Activated CD4-positive, alpha-beta T cell treated with anti-CD3 and anti-CD28 coated beads, Interleukin-10, Interleukin-2, amounts not matched to agents 100 ng/mL and 50 ng/mL, durations not matched to agents 16 hours and 8 hours (primary cell): ENCODE results near the gene KCNN4.
"Not testable (repeated sequence)": the region's sequence is repeated elsewhere in the genome, so short reads cannot be mapped to it uniquely, and the experiment has no call there.

Experiments
- DNase-seq: peaks from one replicate; pipeline ENCODE4 v3.0.0-alpha.2; 2020

KCNN4 gene

DNA sequence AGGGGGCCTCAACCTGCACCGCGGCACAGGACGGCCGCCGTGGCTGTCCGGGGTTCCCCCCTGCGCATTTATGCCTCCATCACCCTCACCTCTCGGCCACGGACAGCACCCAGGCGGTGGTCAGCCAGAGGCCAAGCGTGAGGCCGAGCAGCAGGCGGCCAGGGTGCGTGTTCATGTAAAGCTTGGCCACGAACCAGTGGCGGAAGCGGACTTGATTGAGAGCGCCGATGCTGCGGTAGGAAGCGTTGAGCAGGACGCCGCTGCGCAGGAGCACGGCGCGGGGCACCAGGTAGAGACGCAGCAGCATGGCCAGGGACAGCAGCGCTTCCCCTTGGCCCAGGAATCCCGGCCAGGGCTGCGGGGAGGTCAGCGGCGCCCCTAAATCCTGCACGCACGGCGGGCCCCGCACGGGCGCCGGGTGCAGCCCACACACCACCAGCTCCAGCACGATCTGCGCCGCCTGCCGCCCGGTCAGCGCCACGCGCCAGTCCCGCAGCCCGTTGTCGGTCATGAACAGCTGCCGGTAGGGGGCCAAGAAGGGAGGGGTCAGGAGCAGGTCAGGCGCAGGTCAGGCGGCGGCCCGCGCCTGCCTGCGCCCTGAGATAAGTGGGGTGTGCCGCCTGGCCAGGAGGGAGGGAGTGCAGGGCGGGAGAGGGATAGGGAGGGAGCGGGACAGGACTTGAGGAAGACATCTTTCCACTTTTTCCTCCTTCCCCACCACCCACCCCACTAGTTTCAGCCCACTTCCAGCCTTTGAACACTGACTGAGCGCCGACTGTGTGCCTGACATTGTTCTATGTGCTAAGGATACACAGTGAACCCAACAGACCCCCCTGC is 6.5 kb downstream of the KCNN4 start:
- DNase-seq = no peak

GRCh38 chr19:43773725-43774102 is 7.1 kb downstream of the KCNN4 start:
- no peak for DNase-seq

GRCh38 chr19:43769256-43769655 is 11.5 kb downstream of the KCNN4 start:
- no peak for DNase-seq

DNA sequence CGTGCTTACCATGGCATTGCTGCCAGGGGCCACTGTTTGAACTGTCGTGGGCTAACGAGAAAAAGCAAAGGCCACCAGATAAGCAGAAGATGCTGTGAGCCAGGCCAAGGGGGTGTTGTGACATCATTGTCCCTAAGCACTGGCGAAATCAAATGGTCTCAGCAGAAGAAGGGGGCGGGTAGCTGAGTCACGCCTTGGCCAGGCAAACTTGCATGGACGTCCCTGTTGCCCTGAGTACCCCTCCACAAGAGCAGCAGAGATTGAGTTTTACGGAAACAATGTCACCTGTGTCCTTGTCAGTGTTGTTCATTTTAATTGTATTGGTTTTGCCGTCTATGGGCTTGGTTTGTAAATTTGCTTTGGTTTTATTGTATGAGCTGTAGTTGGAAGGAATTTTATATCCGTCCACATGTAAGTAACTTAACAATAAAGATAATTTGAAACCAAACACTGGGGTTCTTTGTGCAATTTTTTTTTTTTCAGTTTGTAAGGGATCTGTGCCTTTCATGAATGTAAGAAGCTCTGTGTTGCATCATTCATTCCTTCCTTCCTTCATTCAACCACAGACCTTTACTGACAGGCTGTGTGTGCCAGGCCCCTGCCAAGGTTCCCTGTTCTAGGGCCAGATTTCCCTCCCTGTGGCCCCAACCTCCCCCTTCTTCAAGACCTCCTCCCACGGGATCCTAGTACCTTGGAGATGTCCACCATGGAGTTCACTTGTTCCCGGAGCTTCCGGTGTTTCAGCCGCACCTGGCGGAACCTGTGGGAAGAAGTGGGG is 12.3 kb downstream of the KCNN4 start:
- no peak for DNase-seq

DNA sequence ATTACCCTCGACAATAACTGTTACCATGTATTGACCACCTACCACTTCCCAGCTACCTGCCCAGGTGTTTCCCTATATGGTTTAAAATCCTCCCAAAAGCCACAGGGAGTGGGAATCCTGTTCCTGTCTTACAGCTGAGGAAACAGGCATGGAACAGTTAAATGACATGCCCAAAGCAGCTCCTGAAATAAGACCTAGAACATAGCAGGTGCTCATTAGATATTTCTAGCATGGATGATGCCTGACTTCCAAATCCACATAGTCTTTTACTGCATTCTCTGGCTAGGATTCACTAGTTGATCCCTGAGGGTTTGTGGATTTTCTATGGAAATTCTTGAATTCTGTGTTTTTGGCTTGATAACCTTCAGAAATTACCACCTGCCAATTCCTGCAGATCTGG is 13.0 kb downstream of the KCNN4 start:
- no peak for DNase-seq

GRCh38 chr19:43767316-43767715 is 13.5 kb downstream of the KCNN4 start:
- DNase-seq = no peak

DNA sequence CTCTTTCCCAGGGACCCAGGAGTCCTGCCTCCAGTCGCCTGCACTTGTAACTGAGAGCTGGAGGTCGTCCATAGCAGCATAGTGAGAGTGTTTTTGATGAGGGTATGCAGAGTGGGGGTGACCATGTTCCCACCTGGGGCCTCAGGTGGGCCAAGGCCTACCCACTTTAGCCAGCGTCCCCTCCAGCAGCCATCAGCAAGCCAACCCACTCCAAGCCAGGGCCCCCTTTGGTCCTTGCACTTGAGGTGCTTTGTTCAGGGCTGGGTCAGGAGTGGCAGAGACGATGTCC is 14.1 kb downstream of the KCNN4 start:
- no peak for DNase-seq

- DNase-seq = peak; percentile 98
Measured at GRCh38 chr19:43765109-43765876, 15.5 kb downstream of the KCNN4 start.

DNA sequence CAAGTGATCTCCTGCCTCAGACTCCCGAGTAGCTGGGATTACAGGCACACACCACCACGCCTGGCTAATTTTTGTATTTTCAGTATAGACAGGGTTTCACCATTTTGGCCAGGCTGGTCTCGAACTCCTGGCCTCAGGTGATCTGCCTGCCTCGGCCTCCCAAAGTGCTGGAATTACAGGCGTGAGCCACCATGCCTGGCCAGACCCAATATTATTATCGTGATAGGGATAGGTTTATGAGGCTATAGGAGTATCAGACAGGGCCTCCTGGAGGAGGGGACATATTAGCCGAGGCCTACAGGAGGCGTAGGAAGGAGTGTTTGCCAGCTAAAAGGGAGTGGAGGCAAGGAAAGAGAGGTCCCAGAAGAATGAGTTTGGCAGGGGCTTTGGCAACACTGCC is 16.1 kb downstream of the KCNN4 start:
- DNase-seq = not testable (repeated sequence)

DNA sequence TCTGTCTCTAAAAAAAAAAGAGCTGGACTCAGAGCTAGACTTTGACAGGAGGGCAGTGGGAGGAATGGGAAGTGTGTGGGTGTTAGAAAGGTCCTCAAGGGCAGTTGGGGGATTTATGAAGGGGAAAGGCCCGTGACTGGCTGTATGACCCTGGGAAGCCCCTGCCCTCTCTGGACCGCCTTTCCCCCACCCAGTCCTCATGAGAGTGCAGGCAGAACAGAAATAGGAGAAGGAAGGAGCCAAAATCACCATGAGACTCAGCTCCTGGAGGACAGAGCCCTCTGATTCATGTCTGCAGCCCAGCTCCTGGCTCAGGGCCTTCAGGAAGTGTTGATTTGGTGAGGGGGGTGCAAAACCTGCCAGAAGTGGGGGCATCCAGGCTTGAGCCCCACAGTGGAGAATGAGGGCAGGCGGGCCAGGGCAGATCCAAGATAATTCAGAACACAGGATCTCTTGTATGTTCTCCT is 17.3 kb downstream of the KCNN4 start:
- DNase-seq = no peak

DNA sequence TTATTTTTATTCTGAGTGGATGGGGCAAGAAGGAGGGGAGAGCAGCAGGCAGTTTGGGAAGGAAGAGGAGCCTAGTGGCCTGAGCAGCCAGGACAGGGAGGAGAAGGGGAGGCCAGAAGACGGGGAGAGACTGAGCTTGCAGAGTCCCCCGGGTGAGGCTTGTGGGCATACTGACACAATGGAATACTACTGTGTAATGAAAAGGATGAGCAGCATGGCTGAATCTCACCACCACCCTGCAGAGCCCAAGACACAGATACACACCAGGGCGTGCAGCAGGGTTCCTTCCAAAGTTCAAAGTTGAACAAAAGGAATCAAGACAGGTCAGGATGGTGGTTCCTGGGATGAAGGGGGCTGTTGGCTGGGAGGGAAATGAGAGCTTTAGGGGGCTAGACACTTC is 18.0 kb downstream of the KCNN4 start:
- DNase-seq = no peak

- no peak for DNase-seq
Measured at GRCh38 chr19:43760941-43761340, 19.8 kb downstream of the KCNN4 start.

DNA sequence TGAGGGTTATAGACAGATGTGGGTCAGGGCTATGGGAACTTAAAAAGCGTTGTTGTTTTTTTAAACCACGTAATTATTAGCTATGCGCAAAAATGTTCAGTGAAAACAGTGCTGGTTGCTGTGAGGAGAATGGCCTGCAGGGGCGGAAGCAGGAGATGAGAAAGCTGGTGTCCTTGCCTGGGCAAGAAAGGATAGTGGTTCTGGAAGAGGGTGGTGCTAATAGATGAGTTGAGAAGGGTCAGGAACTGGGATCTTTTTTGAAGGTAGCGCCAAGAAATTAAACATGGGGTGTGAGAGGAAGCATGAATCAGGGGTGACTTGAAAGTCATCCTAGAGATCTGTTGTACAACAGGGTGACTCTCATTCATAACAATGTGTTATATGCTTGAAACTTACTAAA is 21.3 kb downstream of the KCNN4 start:
- no peak for DNase-seq

GRCh38 chr19:43755256-43755801 is 25.4 kb downstream of the KCNN4 start:
- peak; percentile 93 for DNase-seq

DNA sequence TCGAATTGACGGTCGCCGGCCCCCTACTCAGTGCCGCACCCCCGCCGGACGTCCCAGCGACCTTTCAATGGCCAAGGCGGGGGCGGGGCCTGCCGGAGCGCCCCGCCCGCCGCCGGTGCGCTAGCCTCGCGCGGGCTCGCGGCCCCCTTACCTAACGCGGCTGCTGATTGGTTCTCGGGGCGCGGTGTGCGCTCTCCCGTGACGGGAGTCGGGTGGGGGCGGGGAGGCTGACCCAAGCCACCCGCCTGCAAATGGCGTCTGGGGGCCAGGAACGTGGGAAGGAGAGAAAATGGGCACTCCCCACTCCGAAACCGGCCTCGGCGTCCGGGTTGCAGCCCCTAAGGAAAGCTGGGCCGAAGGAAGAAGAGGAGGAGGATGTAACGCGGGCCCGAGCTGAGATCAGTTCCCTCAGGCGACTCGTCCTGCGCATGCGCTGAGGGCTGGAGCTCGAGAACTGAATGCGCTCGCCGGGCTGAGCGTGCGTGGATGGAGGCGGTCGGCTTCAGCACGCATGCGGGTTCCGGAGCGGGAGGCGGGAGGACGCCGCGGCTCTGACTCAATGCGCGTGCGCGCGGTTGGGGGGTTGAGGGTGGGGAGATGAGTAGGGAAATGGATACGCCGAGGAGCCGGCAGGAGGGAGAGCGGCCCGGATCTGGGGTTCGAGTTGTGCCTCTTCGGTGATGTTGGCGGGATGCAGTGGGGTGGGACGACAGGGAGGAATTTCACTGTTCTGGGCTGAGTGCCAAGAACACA is 26.1 kb downstream of the KCNN4 start, which contains the start of gene SMG9:
Gene SMG9, minus strand, starts transcription at position 460 of the 753 bp plus-strand sequence. CDS start 4,221 bp downstream, outside the sequence.
- DNase-seq = peak; percentile 99

GRCh38 chr19:43754253-43754502 is 26.6 kb downstream of the KCNN4 start:
- DNase-seq = no peak

GRCh38 chr19:43752287-43752875 is 28.4 kb downstream of the KCNN4 start:
- peak; percentile 61 for DNase-seq

DNA sequence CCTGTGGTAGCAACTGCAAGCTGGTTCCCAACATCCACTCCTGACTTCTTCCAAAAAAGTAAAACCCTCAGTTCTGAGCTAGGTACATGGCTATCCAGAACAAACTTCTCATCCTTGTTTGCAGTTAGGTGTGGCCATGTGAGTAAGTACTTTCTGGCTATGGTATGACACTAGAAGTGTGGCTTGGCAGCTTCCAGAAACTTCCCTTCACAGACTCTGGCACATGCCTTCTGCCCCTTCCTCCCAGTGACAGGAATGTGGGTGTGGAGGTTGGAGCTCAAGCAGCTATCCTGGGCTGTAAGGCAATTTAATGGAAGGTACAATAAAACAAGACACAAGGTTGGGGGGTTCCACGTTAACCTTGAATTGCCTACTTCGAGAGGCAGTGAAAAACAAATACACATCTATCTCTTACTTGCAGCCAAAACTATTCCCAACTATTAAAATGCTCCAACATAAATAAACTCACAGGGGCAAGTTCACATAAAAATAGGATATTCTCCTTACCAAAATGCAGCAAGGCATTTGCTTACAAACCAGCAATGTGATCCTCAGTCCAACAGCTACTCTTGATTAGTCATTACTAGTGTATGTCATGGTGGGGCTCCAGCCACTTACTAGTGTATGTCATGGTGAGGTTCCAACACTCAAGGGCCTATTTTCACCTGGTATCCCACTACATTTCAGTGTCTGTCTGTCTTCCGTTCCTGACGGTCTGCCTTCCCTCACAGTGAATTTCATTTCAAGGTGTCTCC is 29.1 kb downstream of the KCNN4 start:
- DNase-seq = peak; percentile 49

- DNase-seq = no peak
Measured at GRCh38 chr19:43749898-43750297, 30.9 kb downstream of the KCNN4 start.

GRCh38 chr19:43749152-43749551 is 31.6 kb downstream of the KCNN4 start:
- DNase-seq = no peak

DNA sequence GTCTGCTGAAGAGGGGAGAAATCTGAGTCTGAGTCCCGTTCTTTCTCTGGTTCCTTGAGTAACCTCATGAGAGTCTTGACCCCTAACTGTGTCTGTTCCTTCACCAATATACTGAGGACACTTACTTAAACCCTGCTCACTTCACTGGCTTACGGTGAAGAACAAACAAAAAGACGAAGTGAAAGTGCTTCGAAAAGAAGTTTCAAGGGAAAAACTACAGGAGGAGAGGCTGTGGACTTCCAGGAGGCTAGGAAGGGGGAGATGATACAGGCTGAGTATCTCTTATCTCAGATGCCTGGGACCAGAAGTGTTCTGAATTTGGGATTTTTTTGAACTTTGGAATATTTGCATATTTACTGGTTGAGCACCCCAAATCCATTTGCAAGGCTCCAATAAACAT is 32.1 kb downstream of the KCNN4 start:
- DNase-seq = no peak

DNA sequence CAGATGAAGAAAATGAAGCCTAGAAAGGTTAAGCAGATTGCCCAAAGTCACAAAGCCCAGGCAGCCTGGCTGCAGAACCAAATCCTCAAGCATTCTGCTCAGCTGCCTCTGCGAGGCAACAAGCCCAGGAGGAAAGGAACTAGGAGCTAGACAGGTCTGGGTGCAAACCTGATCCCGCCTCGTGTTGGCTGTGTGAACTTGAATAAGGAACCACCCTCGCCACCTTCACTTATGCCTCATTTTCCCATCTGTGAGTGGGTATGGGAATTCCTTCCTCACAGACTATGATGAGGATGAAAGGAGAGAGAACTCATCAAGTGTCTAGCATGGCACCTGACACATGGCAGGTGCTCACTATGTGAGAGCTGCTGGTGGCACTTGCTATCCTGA is 32.6 kb downstream of the KCNN4 start:
- DNase-seq = no peak
